Measurements from ENCODE around the gene SGMS1. TPM values are rescaled to one million over a fixed set of nuclear protein-coding genes. Genes with fewer than 3 reads are reported as not detected.

Gene SGMS1
- total RNA-seq, 2 donors from 2014 or later: 19.4 to 19.5 TPM

DNA sequence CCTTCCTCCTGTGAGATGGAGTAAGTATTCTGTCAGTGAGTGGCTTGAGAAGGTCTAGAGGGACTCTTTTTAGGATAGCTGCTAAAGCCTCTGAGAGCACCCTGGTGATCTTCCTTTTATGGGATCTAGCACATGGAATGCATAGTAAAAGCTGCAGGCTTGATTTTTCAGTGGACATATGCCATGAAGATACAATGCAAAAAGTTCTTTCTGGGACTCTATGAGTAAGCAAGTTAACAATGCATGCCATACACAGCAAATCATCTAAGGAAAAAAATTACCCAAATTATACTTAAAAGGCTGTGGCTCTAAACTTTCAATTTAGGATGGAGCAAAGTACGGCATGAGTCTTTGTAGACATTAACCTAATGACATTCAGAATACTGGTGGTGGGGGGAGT, 154.5 kb downstream of the SGMS1 start:
- no peak for DNase-seq
- no peaks in the 10 kb centered on the region for H3K27me3 ChIP-seq
- intact Hi-C loops (cut with DNase I): no loop called here
- peak overlapping the region; percentile 79 for H3K27ac ChIP-seq
- no peaks in the 10 kb centered on the region for H3K9me3 ChIP-seq
- no peak overlapping the region for H3K9ac ChIP-seq (ENCODE audit: low read depth in 2 of 2, low read length in 2 of 2)
- peaks cover 5% of the 10 kb centered on the region for H3K4me1 ChIP-seq
- H3K36me3 ChIP-seq: no peaks in the 10 kb centered on the region
- TF ChIP-seq, protein P1, sequence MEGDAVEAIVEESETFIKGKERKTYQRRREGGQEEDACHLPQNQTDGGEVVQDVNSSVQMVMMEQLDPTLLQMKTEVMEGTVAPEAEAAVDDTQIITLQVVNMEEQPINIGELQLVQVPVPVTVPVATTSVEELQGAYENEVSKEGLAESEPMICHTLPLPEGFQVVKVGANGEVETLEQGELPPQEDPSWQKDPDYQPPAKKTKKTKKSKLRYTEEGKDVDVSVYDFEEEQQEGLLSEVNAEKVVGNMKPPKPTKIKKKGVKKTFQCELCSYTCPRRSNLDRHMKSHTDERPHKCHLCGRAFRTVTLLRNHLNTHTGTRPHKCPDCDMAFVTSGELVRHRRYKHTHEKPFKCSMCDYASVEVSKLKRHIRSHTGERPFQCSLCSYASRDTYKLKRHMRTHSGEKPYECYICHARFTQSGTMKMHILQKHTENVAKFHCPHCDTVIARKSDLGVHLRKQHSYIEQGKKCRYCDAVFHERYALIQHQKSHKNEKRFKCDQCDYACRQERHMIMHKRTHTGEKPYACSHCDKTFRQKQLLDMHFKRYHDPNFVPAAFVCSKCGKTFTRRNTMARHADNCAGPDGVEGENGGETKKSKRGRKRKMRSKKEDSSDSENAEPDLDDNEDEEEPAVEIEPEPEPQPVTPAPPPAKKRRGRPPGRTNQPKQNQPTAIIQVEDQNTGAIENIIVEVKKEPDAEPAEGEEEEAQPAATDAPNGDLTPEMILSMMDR (IDR thresholded peaks at IDR 0.05): no peak
- H3K4me3 ChIP-seq: no peak overlapping the region

DNA sequence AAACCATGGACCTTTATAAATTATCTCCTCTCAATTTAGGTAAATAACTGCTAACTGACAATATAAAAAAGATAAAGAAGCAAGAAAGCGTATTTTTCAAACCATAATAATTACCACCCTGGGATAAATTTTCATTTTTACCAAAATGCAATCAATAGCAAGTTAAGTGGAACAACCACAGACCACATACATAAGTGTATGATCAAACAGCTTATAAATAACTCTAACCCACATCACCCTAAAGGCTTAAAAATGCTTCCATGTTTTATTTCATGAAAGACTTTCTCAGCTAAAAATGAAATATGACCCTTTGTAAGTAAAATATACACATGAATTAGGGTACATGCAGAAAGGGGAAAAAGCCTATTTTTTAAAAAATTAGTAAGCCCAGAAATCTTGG, 156.5 kb downstream of the SGMS1 start:
- intact Hi-C loops (cut with DNase I): no loop called here
- Histone ChIP-seq H3K27ac (no peak overlapping the region), H3K4me1 (peaks cover 5% of the 10 kb centered on the region), H3K9me3 (no peaks in the 10 kb centered on the region), H3K27me3 (no peaks in the 10 kb centered on the region), H3K36me3 (no peaks in the 10 kb centered on the region), H3K9ac (ENCODE audit: low read depth in 2 of 2, low read length in 2 of 2) (no peak overlapping the region), H3K4me3 (no peak overlapping the region)
- no peak for DNase-seq
- TF ChIP-seq, protein P1 (IDR thresholded peaks at IDR 0.05): no peak

DNA sequence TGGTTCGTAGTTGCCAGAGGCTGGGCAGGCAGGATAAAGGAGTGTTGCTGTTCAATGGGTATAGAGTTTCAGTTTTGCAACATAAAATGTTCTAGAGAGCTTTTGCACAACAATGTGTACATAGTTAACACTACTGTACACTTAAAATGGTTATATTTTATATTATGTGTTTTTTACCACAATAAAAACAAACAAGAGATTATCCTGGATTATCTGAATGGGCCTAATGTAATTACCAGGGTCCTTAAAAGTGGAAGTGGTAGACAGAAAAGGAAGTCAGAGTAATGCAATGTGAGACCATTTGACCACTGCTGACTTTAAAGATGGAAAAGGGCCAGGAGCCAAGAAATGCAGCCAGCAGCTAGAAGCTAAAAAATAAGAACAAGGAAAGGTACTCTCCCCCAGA, 159.7 kb downstream of the SGMS1 start:
- H3K4me1 ChIP-seq: no peaks in the 10 kb centered on the region
- no peaks in the 10 kb centered on the region for H3K9me3 ChIP-seq
- H3K27ac ChIP-seq: no peak overlapping the region
- H3K9ac ChIP-seq (ENCODE audit: low read depth in 2 of 2, low read length in 2 of 2): no peak overlapping the region
- TF ChIP-seq, protein P1 (IDR thresholded peaks at IDR 0.05): no peak
- no peak for DNase-seq
- no peak overlapping the region for H3K4me3 ChIP-seq
- no peaks in the 10 kb centered on the region for H3K27me3 ChIP-seq
- no peaks in the 10 kb centered on the region for H3K36me3 ChIP-seq
- intact Hi-C loops (cut with DNase I): no loop called here

DNA sequence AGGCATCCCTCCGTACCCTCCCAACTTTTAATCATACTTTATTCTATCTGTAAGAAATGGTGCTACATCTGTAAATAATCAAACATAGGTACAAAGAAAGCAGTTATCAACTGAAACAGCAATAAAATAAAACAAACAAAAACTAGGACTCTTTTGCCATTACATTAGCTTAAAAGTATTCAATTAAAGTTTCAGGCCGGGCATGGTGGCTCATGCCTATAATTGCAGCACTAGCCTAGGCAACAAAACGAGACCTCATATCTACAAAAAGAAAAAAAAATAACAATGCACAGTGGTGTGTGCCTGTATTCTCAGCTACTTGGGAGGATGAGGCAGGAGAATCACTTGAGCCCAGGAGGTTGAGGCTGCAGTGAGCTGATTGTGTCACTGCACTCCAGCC, 161.9 kb downstream of the SGMS1 start:
- no peaks in the 10 kb centered on the region for H3K4me1 ChIP-seq
- no peaks in the 10 kb centered on the region for H3K27me3 ChIP-seq
- no peak overlapping the region for H3K9ac ChIP-seq (ENCODE audit: low read depth in 2 of 2, low read length in 2 of 2)
- no peak overlapping the region for H3K4me3 ChIP-seq
- no peak for DNase-seq
- H3K36me3 ChIP-seq: no peaks in the 10 kb centered on the region
- intact Hi-C loops (cut with DNase I): no loop called here
- TF ChIP-seq, protein P1 (IDR thresholded peaks at IDR 0.05): no peak
- H3K27ac ChIP-seq: peak overlapping the region; percentile 37
- H3K9me3 ChIP-seq: no peaks in the 10 kb centered on the region

DNA sequence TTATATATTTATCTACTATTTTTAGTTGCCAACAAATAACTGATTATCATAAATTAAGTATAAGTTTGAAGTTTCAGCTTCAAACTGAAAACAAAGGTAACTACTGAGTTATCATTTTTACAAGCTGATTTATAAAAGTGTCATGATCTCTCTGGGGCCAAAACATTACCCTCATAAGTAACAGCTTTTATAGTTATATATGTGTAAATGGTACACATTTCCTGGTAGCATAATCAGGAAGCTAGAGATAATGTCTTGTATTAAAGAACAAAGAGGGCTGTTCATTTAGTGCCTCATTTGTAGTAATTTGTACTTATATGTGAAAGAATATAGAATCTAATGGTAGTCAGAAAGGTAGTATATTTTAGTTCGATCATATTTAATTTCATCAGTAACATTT, 162.6 kb downstream of the SGMS1 start:
- Histone ChIP-seq H3K9me3 (no peaks in the 10 kb centered on the region), H3K9ac (ENCODE audit: low read depth in 2 of 2, low read length in 2 of 2) (no peak overlapping the region), H3K27me3 (no peaks in the 10 kb centered on the region), H3K36me3 (no peaks in the 10 kb centered on the region), H3K4me1 (no peaks in the 10 kb centered on the region), H3K27ac (peak overlapping the region; percentile 37), H3K4me3 (no peak overlapping the region)
- TF ChIP-seq, protein P1 (IDR thresholded peaks at IDR 0.05): no peak
- intact Hi-C loops (cut with DNase I): no loop called here
- DNase-seq: no peak

DNA sequence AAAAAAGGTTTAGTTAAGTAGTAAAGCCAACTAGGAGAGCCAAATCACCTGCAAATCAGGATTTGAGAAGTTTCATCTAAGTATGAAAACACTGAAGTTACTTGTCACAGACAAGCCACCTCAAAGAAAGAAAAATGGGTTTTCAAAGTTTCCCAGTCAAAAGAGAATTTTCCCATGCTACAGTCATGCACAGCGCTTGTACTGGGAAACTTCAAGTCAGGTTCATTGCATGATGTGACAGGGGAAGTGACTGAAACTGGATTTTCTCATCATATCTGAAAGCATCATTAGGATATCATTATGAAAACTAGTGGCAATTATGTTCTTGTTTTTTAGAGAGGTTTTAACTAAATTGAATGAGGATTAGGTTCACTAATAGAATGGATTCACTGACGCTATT, 167.0 kb downstream of the SGMS1 start:
- Histone ChIP-seq H3K27me3 (no peaks in the 10 kb centered on the region), H3K9me3 (no peaks in the 10 kb centered on the region), H3K27ac (no peak overlapping the region), H3K36me3 (no peaks in the 10 kb centered on the region), H3K9ac (ENCODE audit: low read depth in 2 of 2, low read length in 2 of 2) (no peak overlapping the region), H3K4me3 (no peak overlapping the region), H3K4me1 (no peaks in the 10 kb centered on the region)
- no peak for DNase-seq
- intact Hi-C loops (cut with DNase I): no loop called here
- TF ChIP-seq, protein P1 (IDR thresholded peaks at IDR 0.05): no peak
